Left colon (tissue), 2 donors: ENCODE results near the gene CYP4B1. TPM values are rescaled to one million over a fixed set of nuclear protein-coding genes. Genes with fewer than 3 reads are reported as not detected.

ENCODE experiments used
- total RNA-seq, 2 donors: library from RNA; stranded (reverse); fragmentation: NEBNext Ultra II Directional; extraction: Animal tissue kit (Norgen Biotek cat#: 25700); gene quantifications; one replicate each; pipeline ENCODE4 v1.2.1, GENCODE V29; 2021
- donor health status: DM: no; HTN: no; CAD: no.
- donor health status: DM: yes; HTN: yes; CAD: no.

Gene CYP4B1
- total RNA-seq, 2 donors from 2014 or later: 2.1 to 2.9 TPM

Other genes starting within 250 kb of the CYP4B1 start
- gene KNCN, start 247.4 kb upstream of the CYP4B1 start, total RNA-seq: not detected
- 10 to 100 TPM; 46.2 to 52.4 TPM for gene MKNK1, start 194.8 kb upstream of the CYP4B1 start, total RNA-seq
- gene MOB3C, start 182.2 kb upstream of the CYP4B1 start, total RNA-seq: 10 to 100 TPM; 15.6 to 18.1 TPM
- gene ATPAF1, start 130.7 kb upstream of the CYP4B1 start, total RNA-seq: 10 to 100 TPM; 52.2 to 53.0 TPM
- not detected for gene TEX38, start 127.2 kb upstream of the CYP4B1 start, total RNA-seq
- 100 to 1,000 TPM; 114 to 138 TPM for gene EFCAB14, start 79.9 kb upstream of the CYP4B1 start, total RNA-seq
- not detected for gene CYP4A11, start 142.4 kb downstream of the CYP4B1 start, total RNA-seq
- gene CYP4X1, start 224.6 kb downstream of the CYP4B1 start, total RNA-seq: 1 to 10 TPM; 1.1 to 2.2 TPM